NT2/D1 (cell line): ENCODE results near the gene PIGX.

Experiments used
- DNase-seq: peaks from one replicate; pipeline ENCODE4 v3.0.0-alpha.2; 2011; ENCODE audit warnings: low read depth, low spot score
- H3K27me3 ChIP-seq: 2 replicates; pipeline ENCODE4 v1.6.0; 2011; ENCODE audit warnings: mild to moderate bottlenecking; ENCODE audit not compliant: insufficient read length, insufficient read depth
- H3K36me3 ChIP-seq: 2 replicates; pipeline ENCODE4 v1.6.1; 2011; ENCODE audit warnings: mild to moderate bottlenecking, low read length, mixed read lengths; ENCODE audit not compliant: insufficient read depth, insufficient read length
- H3K4me1 ChIP-seq: 2 replicates; pipeline ENCODE4 v1.5.1; 2011; ENCODE audit not compliant: insufficient read depth, insufficient read length
- H3K4me3 ChIP-seq: 2 replicates; pipeline ENCODE4 v1.5.1; 2011; ENCODE audit warnings: low read depth; ENCODE audit not compliant: insufficient read length
- H3K9ac ChIP-seq: 2 replicates; pipeline ENCODE4 v1.6.0; 2011; ENCODE audit warnings: low read depth; ENCODE audit not compliant: insufficient read length
- H3K9me3 ChIP-seq: 2 replicates; pipeline ENCODE4 v1.5.1; 2011; ENCODE audit warnings: mild to moderate bottlenecking, low read length; ENCODE audit not compliant: insufficient read depth
- SUZ12 ChIP-seq: IDR thresholded peaks from 2 replicates; pipeline ENCODE4 v1.6.1; 2011; ENCODE audit not compliant: insufficient read length, insufficient read depth; ENCODE audit errors: extremely low read depth
- YY1 ChIP-seq: IDR thresholded peaks from 2 replicates; pipeline ENCODE4 v1.6.1; 2011; ENCODE audit not compliant: insufficient read length, insufficient read depth
- ZNF274 ChIP-seq: IDR thresholded peaks from 2 replicates; pipeline ENCODE4 v1.6.1; 2011; ENCODE audit warnings: mild to moderate bottlenecking, low read depth, low read length

The PIGX gene

DNA sequence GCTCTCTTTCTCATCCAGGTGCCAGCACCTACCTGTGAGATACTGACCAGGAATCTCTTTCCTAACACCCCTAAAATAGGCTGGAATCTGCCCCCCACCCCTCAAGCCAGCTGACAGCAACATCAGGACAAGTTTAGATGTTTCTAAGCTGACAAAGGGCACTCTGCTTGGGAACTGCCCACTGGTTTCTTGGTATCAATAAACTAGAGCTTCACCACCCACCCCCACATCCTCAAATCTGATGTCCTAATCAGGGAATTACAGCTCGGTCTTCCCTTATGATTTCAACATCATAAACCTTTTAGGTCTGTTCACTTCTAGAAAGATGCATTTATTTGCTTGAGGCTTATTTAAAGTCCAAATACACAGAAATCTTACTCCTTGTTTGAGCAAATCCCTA lies 34.8 kb upstream of the PIGX start:
- no peak for DNase-seq
- no peaks in the 10 kb centered on the region for H3K27me3 ChIP-seq
- 0 out of 2 replicates have a peak, but pooled peaks cover 3% of the 10 kb centered on the region for H3K9me3 ChIP-seq
- TF ChIP-seq ZNF274 (no peak), YY1 (no peak)
- H3K4me3 ChIP-seq, result no peak overlapping the region
- H3K9ac ChIP-seq, result no peak overlapping the region
- H3K36me3 ChIP-seq, result no peaks in the 10 kb centered on the region
- no peaks in the 10 kb centered on the region for H3K4me1 ChIP-seq

DNA sequence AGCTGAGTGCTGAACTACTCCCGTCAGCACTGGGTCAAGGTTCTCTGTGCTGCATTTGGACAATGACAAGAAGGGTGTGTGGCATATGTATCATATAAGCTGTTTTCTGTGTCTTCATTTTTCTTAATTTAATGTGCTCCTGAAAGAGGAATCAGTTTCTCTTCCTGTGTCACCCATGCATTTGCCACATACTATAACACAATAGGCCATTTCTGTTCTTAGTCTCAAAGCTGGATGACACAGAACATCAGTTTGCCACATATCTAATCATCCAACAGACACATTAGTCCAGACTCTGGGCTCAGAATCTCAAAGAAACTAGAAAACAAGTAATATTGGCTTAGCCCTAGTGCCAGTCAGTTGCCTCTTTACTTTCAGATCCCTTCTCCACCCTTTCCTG lies 34.2 kb upstream of the PIGX start:
- DNase-seq, result no peak

DNA sequence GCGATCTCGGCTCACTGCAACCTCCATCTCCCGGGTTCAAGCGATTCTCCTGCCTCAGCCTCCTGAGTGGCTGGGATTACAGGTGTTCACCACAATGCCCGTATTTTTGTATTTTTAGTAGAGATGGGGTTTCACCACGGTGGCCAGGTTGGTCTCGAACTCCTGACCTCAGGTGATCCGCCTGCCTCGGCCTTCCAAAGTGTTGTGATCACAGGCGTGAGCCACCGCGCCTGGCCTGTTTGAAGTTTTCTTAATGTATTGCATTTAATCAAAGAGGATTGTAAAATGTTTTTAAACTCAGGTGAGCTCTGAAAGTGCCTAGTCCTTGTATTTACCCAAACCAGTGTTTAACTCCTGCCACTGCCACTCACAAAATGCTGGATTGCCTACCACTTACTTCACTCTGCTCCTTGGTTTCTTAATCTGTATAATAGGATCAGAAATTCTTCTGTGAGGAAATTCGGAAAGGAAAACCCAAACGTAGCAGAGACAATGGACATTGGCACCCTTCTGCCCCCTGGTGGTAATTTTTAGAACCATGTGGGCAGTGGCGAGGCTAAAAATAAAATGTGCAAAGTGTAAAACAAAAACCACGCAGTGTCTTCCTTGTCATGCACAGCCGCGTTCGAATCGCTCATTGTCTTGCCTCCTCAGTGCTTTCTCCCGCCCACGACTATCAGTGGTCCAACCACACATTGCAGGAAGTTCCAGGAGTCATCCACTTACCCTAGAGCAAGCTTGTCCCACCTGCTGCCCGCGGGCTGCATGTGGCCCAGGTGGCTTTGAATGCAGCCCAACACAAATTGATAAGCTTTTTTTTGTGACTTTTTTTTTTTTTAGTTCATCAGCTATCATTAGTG lies 27.4 kb upstream of the PIGX start:
- peak; percentile 22 for DNase-seq
- Histone ChIP-seq H3K27me3 (no peaks in the 10 kb centered on the region), H3K36me3 (no peaks in the 10 kb centered on the region), H3K4me1 (no peaks in the 10 kb centered on the region), H3K4me3 (no peak overlapping the region), H3K9me3 (0 out of 2 replicates have a peak, but pooled peaks cover 6% of the 10 kb centered on the region), H3K9ac (no peak overlapping the region)
- TF ChIP-seq SUZ12 (no peak), ZNF274 (no peak), YY1 (no peak)

More for the DNA sequence above, 34.2 kb upstream of the PIGX start:
- Histone ChIP-seq H3K27me3 (no peaks in the 10 kb centered on the region), H3K9ac (no peak overlapping the region), H3K36me3 (no peaks in the 10 kb centered on the region), H3K9me3 (0 out of 2 replicates have a peak, but pooled peaks cover 6% of the 10 kb centered on the region), H3K4me1 (no peaks in the 10 kb centered on the region), H3K4me3 (no peak overlapping the region)
- TF ChIP-seq ZNF274 (no peak), YY1 (no peak), SUZ12 (no peak)

DNA sequence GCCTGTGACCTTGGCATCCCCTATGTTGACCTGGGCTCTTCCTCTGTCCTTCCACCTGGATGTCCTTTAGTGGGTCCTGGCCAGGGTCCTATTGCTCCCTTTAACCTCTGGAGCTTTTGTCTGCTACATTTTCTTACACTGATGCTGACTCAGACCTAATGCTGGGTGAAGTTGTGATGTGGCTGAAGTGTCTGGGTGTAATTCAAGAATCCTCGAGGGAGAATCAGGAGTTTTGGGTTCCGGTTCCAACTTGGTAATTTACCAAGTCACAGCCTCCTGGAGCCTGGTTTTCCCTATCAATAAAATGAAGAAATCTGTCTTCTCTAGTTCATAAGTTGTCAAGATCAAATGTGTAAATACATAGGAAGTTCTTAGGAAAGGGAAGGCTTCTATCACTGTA lies 25.7 kb upstream of the PIGX start:
- DNase-seq, result no peak
- H3K36me3 ChIP-seq, result no peaks in the 10 kb centered on the region
- TF ChIP-seq YY1 (no peak), ZNF274 (no peak), SUZ12 (no peak)

DNA sequence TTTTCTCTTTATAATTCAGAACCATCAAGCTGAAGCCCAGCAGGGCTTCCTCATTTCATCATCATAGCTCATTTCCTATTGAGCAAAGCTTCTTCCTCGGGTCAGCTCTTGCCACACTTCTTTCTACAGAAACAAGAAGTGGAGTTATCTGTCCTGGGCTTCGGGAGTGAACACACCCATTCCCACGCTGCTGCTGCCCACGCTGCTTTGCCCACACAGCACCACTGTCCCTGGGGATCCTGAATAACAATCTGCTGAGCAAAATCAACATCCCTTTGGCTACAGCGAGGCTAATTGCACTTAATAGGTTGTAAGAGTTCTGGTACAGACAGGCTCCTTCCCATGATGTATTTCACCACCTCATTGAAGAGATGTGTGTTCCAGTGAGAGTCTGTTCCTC lies 23.8 kb upstream of the PIGX start:
- no peak for TF ChIP-seq ZNF274
- TF ChIP-seq SUZ12, result no peak
- no peak for TF ChIP-seq YY1

More for the DNA sequence above, 25.7 kb upstream of the PIGX start:
- H3K4me3 ChIP-seq, result no peak overlapping the region
- no peaks in the 10 kb centered on the region for H3K4me1 ChIP-seq
- H3K27me3 ChIP-seq, result no peaks in the 10 kb centered on the region
- 0 out of 2 replicates have a peak, but pooled peaks cover 6% of the 10 kb centered on the region for H3K9me3 ChIP-seq
- H3K9ac ChIP-seq, result no peak overlapping the region

DNA sequence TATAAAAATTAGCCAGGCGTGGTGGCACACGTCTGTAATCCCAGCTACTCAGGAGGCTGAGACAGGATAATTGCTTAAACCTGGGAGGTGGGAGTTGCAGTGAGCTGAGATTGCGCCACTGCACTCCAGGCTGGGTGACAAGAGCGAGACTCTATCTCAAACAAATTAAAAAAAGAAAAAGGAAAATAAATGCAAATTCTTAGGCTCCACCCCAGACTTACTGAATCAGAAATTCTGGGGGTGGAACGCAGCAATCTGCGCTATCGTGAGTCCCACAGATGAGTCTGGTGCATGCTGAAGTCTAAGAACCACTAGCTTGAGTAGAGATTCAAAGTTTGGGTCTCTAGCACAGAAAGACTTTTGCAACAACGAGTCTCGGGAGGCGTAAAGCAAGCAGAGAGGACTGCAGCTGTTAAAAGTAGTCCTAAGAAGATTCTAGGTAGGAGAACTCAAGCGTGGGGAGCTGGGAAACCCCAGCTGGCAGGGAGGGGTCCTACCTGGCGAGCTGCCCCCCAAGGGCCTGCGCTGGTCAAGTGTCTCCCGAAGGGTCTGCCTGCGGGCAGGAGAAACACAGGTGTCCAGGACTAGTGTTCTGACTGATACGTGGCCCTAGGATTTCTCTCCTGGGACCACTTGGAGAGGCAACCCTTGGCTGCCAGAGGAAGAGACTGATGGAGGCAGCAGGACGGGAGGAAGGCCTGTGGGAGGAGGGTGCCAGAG lies 22.1 kb upstream of the PIGX start:
- H3K4me1 ChIP-seq, result no peaks in the 10 kb centered on the region
- no peak for TF ChIP-seq SUZ12
- no peak for TF ChIP-seq YY1
- TF ChIP-seq ZNF274, result no peak
- H3K4me3 ChIP-seq, result no peak overlapping the region
- H3K9ac ChIP-seq, result no peak overlapping the region
- H3K27me3 ChIP-seq, result no peaks in the 10 kb centered on the region
- no peaks in the 10 kb centered on the region for H3K9me3 ChIP-seq
- H3K36me3 ChIP-seq, result no peaks in the 10 kb centered on the region
- no peak for DNase-seq

More for the DNA sequence above, 23.8 kb upstream of the PIGX start:
- H3K36me3 ChIP-seq, result no peaks in the 10 kb centered on the region
- no peaks in the 10 kb centered on the region for H3K9me3 ChIP-seq
- no peak for DNase-seq
- H3K27me3 ChIP-seq, result no peaks in the 10 kb centered on the region
- no peak overlapping the region for H3K4me3 ChIP-seq
- H3K9ac ChIP-seq, result no peak overlapping the region
- no peaks in the 10 kb centered on the region for H3K4me1 ChIP-seq

GRCh38 chr3:196691386-196691785 lies 20.8 kb upstream of the PIGX start:
- H3K9me3 ChIP-seq, result no peaks in the 10 kb centered on the region
- H3K9ac ChIP-seq, result no peak overlapping the region
- no peak for DNase-seq
- no peak overlapping the region for H3K4me3 ChIP-seq
- no peaks in the 10 kb centered on the region for H3K36me3 ChIP-seq
- no peak for TF ChIP-seq YY1
- TF ChIP-seq SUZ12, result no peak
- no peaks in the 10 kb centered on the region for H3K4me1 ChIP-seq
- no peaks in the 10 kb centered on the region for H3K27me3 ChIP-seq
